ENCODE data around the gene TMEM167B. TPM values are rescaled to one million over a fixed set of nuclear protein-coding genes. Genes with fewer than 3 reads are reported as not detected.

Gene TMEM167B
- polyA plus RNA-seq, 1 experiment: 31.0 TPM

DNA sequence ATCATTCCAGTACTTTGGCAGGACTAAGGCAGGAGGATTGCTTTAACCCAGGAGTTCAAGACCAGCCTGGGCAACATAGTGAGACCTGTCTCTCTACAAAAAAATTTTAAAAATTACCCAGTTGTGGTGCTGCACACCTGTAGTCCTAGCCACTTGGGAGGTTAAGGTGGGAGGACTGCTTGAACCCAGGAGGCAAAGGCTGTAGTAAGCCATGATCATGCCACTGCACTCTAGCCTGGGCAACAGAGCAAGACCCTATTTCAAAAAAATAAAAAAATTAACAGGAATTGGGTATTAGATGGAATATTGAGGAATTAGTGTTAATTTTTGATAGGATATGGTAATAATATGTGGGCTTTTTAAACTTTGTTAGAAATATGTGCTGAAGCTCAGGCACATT, 31.5 kb upstream of the TMEM167B start:
- DNase-seq (ENCODE audit: low read depth): no peak
- Histone ChIP-seq H3K27me3 (ENCODE audit: control insufficient read depth, insufficient read depth, low read length) (no peaks in the 10 kb centered on the region), H3K36me3 (ENCODE audit: control insufficient read depth, insufficient read depth, low read length) (no peaks in the 10 kb centered on the region; the same call in 1 of the 2 replicates), H3K4me3 (ENCODE audit: low read depth, low read length) (no peak overlapping the region)
- POLR2A ChIA-PET: no interaction called here
- TF ChIP-seq, protein P1, sequence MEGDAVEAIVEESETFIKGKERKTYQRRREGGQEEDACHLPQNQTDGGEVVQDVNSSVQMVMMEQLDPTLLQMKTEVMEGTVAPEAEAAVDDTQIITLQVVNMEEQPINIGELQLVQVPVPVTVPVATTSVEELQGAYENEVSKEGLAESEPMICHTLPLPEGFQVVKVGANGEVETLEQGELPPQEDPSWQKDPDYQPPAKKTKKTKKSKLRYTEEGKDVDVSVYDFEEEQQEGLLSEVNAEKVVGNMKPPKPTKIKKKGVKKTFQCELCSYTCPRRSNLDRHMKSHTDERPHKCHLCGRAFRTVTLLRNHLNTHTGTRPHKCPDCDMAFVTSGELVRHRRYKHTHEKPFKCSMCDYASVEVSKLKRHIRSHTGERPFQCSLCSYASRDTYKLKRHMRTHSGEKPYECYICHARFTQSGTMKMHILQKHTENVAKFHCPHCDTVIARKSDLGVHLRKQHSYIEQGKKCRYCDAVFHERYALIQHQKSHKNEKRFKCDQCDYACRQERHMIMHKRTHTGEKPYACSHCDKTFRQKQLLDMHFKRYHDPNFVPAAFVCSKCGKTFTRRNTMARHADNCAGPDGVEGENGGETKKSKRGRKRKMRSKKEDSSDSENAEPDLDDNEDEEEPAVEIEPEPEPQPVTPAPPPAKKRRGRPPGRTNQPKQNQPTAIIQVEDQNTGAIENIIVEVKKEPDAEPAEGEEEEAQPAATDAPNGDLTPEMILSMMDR (IDR thresholded peaks at IDR 0.05; ENCODE audit: insufficient read depth, low read depth, low read length): no peak
- CTCF ChIA-PET: interaction anchor here (0.7 kb wide), 1 partner anchor 12 kb away, joined by 3 read pairs; no protein-coding TSS in a partner anchor

DNA sequence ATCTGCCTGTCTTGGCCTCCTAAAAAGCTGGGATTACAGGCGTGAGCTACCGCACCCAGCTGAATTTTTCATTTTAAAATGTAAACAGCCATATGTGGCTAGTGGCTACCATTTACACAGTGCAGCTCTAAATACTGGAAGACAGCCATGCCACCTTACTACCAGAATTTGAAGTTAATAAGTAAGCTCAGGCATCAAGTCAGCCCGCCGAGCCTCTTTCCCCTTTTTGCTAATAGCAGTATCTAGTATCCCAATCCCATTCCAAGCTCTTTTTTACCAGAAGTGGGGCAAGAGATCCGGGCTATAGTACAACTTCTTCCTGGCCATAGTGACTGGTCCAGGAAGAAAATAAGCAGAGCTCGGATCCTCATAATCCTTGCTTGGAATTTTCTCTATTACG, 29.9 kb upstream of the TMEM167B start:
- POLR2A ChIA-PET: interaction anchor here (0.5 kb wide), 1 partner anchor 48 kb away, joined by 3 read pairs; no protein-coding TSS in a partner anchor
- no peaks in the 10 kb centered on the region for H3K27me3 ChIP-seq (ENCODE audit: control insufficient read depth, insufficient read depth, low read length)
- H3K36me3 ChIP-seq (ENCODE audit: control insufficient read depth, insufficient read depth, low read length): peaks cover 3% of the 10 kb centered on the region
- H3K4me3 ChIP-seq (ENCODE audit: low read depth, low read length): no peak overlapping the region
- CTCF ChIA-PET: interaction anchor here (0.6 to 1.1 kb wide), 2 partner anchors 26 to 33 kb away, joined by 3 to 4 read pairs; no protein-coding TSS in a partner anchor
- TF ChIP-seq, protein P1 (IDR thresholded peaks at IDR 0.05; ENCODE audit: insufficient read depth, low read depth, low read length): no peak
- DNase-seq (ENCODE audit: low read depth): no peak

DNA sequence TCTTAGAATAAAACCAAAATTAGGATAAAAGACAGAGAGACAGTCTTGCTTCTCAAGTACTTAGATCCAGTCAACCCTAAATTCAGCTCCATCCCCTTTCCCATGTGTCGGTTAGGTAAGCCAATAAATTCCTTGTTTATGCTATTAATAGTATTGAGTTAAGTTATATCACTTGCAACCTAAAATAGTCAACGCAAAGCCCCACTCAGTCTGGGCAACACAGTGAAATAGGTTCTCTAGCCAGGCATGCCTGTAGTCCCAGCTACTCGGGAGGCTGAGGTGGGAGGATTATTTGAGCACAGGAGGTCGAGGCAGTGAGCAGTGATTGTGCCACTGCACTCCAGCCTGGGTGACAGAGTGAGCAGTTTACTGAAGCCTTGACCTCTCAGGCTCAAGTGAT, 29.4 kb upstream of the TMEM167B start:
- no peak overlapping the region for H3K4me3 ChIP-seq (ENCODE audit: low read depth, low read length)
- TF ChIP-seq, protein P1 (IDR thresholded peaks at IDR 0.05; ENCODE audit: insufficient read depth, low read depth, low read length): no peak
- no peaks in the 10 kb centered on the region for H3K27me3 ChIP-seq (ENCODE audit: control insufficient read depth, insufficient read depth, low read length)
- DNase-seq (ENCODE audit: low read depth): no peak
- ChIA-PET CTCF (interaction anchor here (1.1 kb wide), 1 partner anchor 33 kb away, joined by 4 read pairs; no protein-coding TSS in a partner anchor), POLR2A (interaction anchor here (0.5 to 0.7 kb wide), 2 partner anchors 10 to 49 kb away, joined by 3 read pairs; no protein-coding TSS in a partner anchor)
- peaks cover 3% of the 10 kb centered on the region for H3K36me3 ChIP-seq (ENCODE audit: control insufficient read depth, insufficient read depth, low read length)

DNA sequence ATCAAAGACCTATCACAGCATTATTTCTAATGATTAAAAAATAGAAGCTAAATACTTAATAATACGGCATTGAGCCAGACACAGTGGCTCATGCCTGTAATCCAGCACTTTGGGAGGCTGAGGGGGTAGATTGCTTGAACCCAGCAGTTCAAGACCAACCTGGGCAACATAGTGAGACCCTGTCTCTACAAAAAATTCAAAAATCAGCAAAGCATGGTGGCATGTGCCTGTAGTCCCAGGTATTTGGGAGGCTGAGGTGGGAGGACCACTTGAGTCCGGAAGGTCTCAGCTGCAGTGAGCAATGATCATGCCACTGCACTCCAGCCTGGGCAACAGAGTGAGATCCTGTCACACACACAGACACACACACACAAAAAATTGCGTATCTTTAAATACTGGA, 25.4 kb upstream of the TMEM167B start:
- no peak overlapping the region for H3K4me3 ChIP-seq (ENCODE audit: low read depth, low read length)
- TF ChIP-seq, protein P1 (IDR thresholded peaks at IDR 0.05; ENCODE audit: insufficient read depth, low read depth, low read length): no peak
- POLR2A ChIA-PET: no interaction called here
- no peak for DNase-seq (ENCODE audit: low read depth)
- CTCF ChIA-PET: interaction anchor here (0.9 kb wide), 1 partner anchor 35 kb away, joined by 3 read pairs; no protein-coding TSS in a partner anchor
- H3K36me3 ChIP-seq (ENCODE audit: control insufficient read depth, insufficient read depth, low read length): peaks cover 6% of the 10 kb centered on the region
- H3K27me3 ChIP-seq (ENCODE audit: control insufficient read depth, insufficient read depth, low read length): no peaks in the 10 kb centered on the region

DNA sequence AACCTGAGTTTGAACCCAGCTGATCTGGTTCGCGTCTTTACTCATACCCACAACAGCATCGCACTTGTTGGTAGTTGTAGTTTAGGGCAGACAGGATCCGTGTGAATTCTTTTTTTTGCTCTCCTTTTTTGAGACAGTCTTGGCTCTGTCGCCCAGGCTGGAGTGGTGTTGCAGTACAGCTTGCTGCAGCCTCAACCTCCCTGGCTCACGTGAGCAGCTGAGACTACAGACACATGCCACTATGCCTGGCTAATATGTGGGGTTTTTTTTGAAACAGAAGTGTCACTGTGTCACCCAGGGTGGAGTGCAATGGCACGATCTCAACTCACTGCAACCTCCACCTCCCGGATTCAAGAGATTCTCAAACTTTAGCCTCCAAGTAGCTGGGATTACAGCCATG, 22.7 kb upstream of the TMEM167B start:
- no peak overlapping the region for H3K4me3 ChIP-seq (ENCODE audit: low read depth, low read length)
- peaks cover 6% of the 10 kb centered on the region for H3K36me3 ChIP-seq (ENCODE audit: control insufficient read depth, insufficient read depth, low read length)
- ChIA-PET POLR2A (no interaction called here), CTCF (interaction anchor here (1.2 to 1.4 kb wide), 2 partner anchors 32 to 44 kb away, joined by 3 read pairs; a partner anchor contains a TSS)
- TF ChIP-seq, protein P1 (IDR thresholded peaks at IDR 0.05; ENCODE audit: insufficient read depth, low read depth, low read length): no peak
- DNase-seq (ENCODE audit: low read depth): no peak
- H3K27me3 ChIP-seq (ENCODE audit: control insufficient read depth, insufficient read depth, low read length): no peaks in the 10 kb centered on the region

Data from BJ (cell line).